Endothelial cell of umbilical vein (primary cell): ENCODE results near the gene CERKL.

Experiments
- EZH2 ChIP-seq: IDR thresholded peaks from 2 replicates; pipeline ENCODE4 v1.6.1; 2012; ENCODE audit warnings: borderline replicate concordance, low read depth, mild to moderate bottlenecking, moderate library complexity, low read length, inconsistent platforms; ENCODE audit not compliant: severe bottlenecking
- POLR2A ChIP-seq: IDR thresholded peaks from 2 replicates; pipeline ENCODE4 v1.6.1; 2012; ENCODE audit warnings: low read depth, mild to moderate bottlenecking, control low read depth, low read length
- TF ChIP-seq, protein P1 (sequence below), 2 donors: IDR thresholded peaks; 1 replicate in 1 of 2; 2 replicates in 1 of 2; pipeline ENCODE4 v1.5.1; 2011; ENCODE audit warnings: low read length in 2 of 2, mild to moderate bottlenecking in 2 of 2, moderate library complexity in 2 of 2, control low read depth in 1 of 2, inconsistent platforms in 1 of 2, low read depth in 1 of 2; ENCODE audit not compliant: insufficient read depth in 1 of 2; ENCODE audit errors: extremely low read depth in 1 of 2
- TF ChIP-seq, protein P2 (sequence below): IDR thresholded peaks from 2 replicates; pipeline ENCODE4 v1.6.1; 2011; ENCODE audit not compliant: insufficient read depth, insufficient read length

DNA sequence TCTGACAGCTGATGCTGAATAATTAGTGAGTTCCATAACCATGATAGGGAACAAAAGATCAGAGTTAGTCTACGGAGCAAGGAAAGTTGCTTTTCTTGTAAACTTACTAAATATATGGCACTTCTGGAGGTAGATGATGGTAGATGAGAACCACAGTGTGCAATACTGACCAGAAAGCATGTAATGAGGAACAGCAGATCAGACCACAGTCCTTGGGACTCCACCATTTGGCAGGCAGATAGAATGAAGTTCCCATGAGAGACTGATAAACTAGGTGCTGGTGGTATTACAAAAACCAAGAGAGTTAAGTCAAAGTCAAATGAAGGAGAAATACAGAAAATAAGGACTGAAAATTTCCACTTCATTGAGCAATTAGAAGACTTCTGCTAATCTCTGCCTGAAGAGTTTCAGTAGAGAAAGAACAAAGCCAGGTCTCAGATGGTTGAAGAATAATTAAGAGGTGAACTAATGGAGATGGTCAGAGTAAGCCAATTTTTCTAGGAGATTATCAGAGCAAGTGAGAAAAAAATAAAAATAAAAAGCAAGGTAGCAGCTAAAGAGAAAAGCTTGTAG lies 10.4 kb downstream of the CERKL start:
- TF ChIP-seq EZH2 (no peak), POLR2A (no peak)
- TF ChIP-seq, protein P1, sequence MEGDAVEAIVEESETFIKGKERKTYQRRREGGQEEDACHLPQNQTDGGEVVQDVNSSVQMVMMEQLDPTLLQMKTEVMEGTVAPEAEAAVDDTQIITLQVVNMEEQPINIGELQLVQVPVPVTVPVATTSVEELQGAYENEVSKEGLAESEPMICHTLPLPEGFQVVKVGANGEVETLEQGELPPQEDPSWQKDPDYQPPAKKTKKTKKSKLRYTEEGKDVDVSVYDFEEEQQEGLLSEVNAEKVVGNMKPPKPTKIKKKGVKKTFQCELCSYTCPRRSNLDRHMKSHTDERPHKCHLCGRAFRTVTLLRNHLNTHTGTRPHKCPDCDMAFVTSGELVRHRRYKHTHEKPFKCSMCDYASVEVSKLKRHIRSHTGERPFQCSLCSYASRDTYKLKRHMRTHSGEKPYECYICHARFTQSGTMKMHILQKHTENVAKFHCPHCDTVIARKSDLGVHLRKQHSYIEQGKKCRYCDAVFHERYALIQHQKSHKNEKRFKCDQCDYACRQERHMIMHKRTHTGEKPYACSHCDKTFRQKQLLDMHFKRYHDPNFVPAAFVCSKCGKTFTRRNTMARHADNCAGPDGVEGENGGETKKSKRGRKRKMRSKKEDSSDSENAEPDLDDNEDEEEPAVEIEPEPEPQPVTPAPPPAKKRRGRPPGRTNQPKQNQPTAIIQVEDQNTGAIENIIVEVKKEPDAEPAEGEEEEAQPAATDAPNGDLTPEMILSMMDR (IDR thresholded peaks at IDR 0.05; ENCODE audit: extremely low read depth in 1 of 2, insufficient read depth in 1 of 2, low read depth in 1 of 2, low read length in 2 of 2) = no peak
- TF ChIP-seq, protein P2, sequence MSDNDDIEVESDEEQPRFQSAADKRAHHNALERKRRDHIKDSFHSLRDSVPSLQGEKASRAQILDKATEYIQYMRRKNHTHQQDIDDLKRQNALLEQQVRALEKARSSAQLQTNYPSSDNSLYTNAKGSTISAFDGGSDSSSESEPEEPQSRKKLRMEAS = no peak
